Central memory CD4-positive, alpha-beta T cell (primary cell): ENCODE results near the gene DEDD.
A peak's percentile ranks its signal among the peaks of the same experiment; 100 is the strongest.

Source experiments
- DNase-seq: peaks from one replicate; pipeline ENCODE4 v3.0.0; 2022
- total RNA-seq, 3 experiments: gene quantifications; one replicate each; lab custom pipeline; 2026; lab: John Stamatoyannopoulos, UW

Gene DEDD, protein sequence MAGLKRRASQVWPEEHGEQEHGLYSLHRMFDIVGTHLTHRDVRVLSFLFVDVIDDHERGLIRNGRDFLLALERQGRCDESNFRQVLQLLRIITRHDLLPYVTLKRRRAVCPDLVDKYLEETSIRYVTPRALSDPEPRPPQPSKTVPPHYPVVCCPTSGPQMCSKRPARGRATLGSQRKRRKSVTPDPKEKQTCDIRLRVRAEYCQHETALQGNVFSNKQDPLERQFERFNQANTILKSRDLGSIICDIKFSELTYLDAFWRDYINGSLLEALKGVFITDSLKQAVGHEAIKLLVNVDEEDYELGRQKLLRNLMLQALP
- total RNA-seq = 28.0 to 49.9 (median 41.0) reads per million in 3 experiments

DNA sequence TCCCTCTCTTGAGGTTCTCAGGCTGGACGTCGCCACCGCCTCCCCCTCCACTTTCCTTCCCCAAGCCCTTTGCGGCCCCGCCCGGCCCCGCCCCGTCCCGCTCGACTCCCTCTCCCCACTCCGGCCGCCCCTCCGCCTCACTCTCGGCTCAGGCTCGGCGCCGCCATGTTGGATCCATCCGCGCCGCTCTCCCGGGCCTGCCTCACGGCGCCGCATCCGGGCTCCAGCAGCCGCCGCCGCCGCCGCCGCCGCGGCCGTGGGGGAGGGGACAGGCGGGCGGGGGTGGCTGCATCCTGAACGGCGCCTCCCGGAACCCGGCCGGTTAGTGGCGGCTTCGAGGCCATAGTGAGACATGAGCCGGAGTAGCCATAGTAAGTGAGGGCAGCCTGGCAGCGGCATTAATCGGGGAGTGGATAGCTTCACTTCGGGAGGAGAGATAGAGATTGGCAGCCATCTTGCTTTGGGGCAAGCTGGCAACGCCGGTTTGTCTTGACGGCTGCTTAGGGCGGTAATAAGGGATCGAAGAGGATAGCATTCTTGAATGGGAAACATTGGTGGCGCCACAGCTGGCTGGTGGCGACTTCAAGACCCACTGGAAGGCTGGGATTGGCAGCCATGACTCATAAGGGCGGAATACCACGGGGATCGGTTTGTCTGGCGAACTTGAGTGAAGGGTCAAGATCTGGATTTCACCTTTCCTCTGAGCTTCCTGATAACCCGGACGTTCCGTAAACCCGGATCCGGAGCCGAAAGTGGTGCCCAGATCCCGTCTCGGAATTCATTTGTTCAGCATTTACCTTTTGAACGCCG is at the start of gene DEDD:
TSS of gene DEDD (minus strand) at position 258 of the 810 bp plus-strand sequence. CDS start 8,205 bp downstream, outside the sequence.
- peak; percentile 94 for DNase-seq

DNA sequence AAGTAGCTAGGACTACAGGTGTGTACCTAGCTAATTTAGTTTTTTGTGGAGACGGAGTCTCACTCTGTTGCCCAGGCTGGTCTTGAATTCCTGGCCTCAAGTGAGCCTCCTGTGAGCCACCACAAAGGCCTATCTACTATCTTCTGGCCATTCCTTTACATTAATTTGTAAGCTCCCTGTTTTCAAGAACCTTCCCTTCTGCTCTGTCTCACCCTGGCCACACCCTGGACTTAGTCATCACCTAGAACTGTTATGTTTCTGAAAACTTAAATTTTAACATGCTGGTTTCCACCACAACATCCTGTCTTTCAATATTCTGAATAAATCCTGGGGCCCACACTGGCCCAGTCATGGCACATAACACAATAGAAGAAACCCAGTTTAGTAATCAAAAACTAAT is 49.7 kb upstream of the DEDD start:
- DNase-seq = peak; percentile 64

DNA sequence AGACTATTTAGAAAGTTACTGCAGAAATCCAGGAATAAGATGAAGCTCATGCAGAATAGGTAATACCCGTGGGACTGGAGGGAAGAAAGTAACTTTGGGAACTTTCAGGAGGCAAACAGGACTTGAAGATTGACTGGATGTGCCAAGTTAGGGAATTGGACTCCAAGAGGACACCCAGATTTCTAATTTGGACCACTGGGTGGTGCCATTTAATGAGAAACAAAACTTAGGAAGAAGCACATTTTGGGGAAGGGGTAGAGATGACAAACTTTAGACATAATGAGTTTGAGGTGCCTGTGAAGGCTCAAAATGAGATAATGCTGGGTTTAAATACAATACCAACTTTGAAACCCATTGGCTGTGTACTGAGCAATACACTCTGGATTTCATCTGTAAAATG is 48.2 kb upstream of the DEDD start:
- no peak for DNase-seq

DNA sequence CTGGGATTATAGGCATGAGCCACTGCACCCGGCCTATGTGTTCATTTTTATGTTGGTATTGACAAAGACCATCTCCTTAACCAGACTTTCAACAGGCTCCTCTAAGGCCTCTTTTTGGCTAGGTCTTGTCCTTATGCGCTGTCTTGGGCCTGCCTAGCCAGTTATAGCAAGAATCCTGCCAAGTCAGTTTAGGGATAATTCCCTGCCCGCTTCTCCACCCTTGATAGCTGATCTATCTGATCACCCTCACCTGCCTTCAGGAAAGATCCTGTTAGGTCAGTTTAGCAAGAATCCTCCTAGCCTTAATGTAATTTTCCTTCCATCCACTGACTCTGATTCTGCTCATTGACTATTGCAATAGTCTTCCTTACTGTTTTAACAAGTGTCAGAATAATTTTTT is 47.2 kb upstream of the DEDD start:
- DNase-seq = no peak

DNA sequence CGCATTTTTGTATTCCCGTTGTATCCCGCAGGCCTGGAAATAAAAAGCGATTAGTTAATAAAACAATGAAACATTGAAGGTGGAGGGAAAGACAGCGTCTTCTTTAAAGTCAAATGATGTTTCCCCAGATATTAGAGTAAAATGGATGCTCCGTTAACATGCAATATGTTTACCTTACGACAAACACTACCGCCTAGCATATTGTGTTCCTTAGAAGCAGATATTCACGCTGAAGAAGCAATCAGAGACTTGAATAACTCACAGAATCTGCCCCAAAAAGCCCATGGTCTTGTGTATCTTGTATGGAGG is 45.4 kb upstream of the DEDD start:
- DNase-seq = no peak

DNA sequence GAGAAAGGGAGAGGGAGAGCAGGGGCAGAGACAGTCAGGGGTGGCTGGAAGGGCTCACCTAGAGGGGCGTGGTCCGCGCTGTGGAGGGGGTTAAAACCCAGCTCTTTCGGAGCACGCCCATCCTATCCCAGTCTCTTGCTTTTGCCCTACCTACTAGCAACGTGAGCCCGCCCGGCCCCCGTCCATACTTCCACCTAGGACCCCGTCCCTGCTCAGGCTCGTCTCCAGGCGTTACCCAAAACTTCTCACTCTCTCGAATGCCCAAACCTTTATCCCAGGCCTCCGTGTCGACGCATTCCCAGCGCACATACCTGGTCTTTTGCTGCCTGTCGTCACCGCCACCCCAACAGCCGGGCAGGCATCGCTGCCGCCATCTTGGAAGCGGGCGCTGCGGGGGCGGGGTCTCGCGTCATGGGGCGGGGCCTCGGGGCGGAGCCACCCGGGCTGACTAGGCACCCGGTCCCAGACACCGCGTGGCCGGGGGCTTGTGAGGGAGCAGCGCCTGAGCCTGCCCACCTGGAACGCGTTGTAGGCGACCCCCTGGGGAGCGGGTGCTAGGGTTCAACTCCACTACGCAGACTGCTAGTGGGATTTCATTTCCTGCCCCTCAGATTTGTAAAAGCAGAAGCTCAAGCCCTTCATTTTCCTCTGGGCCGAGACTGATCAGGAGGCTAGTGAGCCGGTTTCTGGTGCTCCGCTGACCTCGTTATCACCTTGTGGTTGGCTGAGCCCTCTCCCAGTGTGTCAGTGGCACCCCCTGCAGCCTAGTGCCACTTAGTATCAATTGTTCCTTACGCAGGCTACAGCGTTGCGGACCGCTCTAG is 44.9 kb upstream of the DEDD start, which contains the start of gene B4GALT3:
TSS of gene B4GALT3 (minus strand) at position 396 of the 824 bp plus-strand sequence. CDS start 1,447 bp downstream, outside the sequence.
- peak; percentile 88 for DNase-seq

DNA sequence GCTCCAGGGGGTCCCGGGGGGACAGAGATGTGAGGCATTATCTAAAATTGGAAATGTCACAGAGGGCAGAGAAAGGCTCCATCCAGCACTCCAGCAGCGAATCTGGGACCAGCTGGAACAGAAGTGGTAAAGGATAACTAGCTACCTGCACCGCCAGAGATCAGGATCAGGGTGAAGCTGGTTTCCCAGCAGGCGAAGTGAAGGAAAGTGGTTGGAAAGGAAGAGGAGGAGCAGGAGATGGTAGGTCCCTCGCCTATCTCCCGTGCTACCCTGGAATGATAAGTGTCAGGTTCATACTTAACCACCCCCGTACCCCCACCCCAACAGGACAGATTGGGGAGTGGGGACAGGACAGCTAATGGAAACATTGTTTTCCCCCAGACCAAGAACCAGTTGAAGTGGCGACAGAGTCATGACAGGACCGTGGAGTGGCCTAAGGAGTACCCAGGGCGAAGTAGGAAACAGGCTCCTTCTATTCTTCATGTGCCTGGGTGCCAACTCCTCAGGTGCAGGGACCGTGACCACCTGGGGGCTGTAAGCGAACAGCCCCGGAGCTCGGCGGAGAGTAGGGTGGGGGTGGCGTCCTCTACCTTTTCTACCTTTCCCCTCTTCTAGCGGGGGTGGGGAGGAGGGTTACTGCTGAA is 44.1 kb upstream of the DEDD start:
- DNase-seq = no peak

DNA sequence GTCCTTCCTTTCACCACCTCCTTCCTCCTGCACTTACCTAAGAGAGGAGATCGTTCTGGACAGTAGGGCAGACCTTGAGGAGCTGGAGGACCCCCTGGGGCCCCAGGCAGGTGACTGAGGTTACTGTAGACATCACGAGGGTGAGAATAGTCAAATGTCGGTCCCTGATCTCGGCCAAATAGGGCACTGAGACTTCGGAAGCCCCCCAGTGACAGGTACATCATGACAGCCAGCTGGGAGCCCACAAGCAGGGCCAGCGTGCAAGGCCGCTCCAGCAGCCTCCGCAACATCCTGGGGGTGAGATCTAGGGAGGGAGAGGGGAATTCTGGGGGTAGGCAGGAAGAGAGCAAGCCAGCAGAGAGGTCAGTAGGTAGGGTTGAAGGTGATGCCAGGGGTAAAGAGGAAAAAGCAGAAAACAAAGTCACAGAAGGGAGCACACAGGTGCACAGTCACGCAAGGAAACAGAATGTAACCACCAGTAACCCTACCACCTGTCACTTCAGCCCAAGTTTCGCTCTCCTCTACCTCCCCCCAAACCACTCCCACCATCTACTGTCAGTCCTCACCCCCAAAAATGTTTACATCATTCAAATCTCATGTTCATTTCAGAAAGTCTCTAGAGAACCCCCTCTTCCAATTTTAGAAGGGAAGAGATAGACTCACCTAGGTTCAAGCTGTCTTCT is 43.4 kb upstream of the DEDD start:
- DNase-seq = no peak

DNA sequence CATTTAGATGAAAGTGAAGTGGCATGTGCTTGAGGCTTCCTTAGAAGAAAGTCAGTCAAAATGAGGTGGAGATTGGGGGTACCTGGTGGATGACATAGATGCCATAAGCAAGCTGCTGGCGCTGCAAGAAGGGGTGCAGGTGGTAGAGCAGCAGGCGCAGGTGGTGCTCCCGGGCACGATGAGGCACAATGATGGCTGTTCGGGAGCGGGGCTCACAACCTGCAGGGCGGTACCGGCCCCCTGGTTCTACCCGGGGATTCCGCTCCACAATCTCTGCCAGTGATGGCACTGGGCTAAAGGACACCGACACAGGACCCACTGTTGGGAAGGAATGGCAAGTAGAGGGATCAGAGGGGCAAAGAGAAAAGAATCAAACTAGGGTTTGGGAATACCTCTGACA is 42.4 kb upstream of the DEDD start:
- DNase-seq = no peak

DNA sequence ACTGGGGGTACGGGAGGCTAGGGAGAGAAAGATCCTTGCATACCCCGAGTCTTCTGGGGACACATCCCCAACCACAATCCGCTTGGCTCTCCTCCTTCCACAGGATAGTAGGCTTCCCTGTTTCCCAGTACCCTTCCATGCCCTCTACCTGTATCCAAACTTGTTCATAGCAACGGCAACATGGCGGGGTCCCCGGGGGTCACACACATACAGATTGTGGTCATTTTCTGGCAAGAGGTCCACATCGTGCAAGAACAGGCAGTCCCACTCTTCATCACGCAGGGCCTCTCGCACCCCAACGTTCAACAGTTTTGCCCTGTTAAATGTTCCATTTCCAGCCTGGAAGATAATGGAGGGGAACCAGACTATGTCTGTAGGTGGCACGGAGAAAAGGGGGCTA is 41.2 kb upstream of the DEDD start:
- DNase-seq = no peak

DNA sequence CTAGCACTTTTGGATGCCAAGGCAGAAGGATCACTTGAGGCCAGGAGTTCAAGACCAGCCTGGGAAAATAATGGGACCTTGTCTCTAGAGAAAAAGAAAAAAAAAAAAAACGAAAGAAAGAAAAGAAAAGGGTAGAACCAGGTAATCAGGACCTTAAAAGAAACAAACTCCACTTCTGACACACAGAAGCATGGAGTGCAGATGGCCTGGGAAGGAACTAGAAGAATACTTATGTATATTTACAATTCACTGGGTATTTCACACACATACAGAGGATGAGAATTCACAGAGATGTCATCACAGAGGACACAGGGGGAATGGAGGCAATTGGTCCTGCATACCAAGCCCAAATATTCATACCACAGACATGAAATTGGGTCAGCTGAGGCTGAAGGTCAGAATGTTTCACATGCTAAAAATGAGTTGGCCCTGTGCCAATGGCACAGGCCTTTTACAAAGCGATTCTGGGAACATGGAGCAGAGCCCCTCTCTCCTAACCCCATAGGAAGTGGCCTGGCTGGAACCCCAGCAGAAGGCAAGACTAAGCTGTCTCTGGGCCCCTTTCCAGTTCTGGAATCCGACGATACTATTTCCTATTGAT is 40.4 kb upstream of the DEDD start:
- no peak for DNase-seq

DNA sequence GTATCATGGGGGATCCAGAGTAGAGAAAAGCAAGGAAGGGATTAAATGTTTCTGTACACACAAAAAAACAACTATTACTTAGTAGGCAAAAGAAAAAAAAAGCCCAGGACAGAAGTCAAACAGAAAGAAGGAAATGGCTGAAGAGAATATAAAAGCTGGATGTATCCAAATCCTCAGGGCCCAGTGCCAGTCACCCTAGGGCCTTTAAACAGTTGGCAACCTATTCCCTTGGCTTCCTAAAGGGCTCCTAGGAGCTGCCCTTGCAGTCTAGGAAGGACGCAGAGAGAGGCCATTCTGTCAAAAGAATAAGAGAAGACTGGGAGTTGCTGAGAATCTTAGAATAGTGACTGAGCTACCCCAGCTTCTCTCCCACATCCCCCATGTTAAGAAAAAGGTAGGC is 39.9 kb upstream of the DEDD start:
- no peak for DNase-seq

DNA sequence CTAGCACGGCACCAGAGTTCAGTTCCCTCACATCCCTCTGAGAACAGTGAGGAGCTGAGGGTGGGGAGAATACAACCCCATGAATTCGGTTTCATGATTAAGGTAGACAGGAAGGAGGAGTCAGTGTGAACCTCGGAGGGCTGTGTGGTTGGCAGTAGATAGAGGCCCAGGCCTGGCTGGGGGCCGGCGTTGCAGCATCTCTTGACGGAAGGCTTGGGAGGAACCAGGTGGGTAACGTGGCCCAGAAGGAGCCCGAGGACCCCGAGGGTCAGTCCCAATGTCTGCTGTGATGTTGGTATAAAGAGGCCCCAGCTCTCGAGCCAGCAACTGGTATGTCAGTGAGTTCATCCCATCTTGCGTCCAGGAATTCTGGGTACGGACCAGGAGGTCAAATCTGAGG is 39.2 kb upstream of the DEDD start:
- DNase-seq = no peak

DNA sequence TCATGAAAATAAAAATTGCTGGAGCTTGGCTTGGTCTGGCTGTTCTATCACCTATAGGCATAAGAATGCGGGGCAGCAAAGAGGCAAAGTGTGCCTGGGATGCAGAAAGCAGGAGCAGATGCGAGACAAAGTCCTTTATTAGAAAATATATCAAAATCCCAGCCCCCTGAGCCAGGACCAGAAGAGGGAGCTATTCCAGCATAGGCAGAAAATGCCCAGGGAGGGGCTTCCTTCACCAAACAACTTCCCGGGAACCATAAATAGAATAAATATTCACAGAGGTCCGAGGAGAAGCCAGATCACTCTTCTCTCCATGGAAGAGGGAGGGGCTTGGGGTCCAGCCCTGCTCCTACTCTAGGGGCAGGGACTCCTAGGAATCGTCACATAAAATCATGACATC is 38.7 kb upstream of the DEDD start:
- DNase-seq = no peak

DNA sequence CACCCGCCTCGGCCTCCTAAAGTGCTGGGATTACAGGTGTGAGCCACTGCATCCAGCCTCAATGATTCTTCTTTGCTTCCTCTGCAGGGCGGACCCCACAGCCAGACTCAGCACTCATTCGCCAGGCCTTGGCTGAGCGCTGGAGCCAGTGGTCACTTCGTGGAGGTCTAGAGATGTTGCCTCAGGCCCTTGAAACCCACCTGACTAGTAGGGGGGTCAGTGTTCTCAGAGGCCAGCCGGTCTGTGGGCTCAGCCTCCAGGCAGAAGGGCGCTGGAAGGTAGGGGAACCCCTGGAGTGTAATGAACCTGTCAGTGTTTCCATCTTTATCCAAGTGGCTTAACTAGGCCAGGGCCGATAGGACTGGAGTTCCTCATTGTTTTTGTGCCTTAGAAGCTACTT is 36.4 kb upstream of the DEDD start:
- no peak for DNase-seq

DNA sequence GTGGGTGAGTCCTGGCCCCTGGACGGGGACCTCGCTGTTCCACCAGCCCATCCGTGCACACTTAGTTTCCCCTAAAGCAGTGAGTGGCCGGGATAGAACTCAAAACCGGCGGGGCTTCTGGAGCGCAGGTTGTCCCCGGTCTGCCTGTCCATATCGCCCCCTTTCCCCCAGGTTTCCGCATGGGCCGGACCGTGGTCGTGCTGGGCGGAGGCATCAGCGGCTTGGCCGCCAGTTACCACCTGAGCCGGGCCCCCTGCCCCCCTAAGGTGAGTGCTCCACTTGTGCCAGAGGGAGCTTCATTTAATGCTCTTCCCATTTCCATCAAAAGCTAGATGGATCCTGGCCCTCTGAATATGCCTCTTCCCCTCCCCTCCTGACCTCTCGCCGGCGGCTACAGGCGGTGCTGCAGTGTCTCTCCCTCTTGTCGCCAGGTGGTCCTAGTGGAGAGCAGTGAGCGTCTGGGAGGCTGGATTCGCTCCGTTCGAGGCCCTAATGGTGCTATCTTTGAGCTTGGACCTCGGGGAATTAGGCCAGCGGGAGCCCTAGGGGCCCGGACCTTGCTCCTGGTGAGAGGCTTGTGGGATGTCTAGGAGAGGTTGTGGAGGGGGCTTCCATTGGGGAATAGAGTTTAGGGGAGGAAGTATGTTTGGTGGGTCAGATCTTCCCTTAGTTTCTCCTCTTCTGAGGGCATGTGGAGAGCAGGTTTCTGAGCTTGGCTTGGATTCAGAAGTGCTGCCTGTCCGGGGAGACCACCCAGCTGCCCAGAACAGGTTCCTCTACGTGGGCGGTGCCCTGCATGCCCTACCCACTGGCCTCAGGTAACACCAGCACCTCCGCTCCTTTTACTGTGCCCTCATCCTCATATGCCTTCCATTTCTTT is 34.4 kb upstream of the DEDD start:
- no peak for DNase-seq

DNA sequence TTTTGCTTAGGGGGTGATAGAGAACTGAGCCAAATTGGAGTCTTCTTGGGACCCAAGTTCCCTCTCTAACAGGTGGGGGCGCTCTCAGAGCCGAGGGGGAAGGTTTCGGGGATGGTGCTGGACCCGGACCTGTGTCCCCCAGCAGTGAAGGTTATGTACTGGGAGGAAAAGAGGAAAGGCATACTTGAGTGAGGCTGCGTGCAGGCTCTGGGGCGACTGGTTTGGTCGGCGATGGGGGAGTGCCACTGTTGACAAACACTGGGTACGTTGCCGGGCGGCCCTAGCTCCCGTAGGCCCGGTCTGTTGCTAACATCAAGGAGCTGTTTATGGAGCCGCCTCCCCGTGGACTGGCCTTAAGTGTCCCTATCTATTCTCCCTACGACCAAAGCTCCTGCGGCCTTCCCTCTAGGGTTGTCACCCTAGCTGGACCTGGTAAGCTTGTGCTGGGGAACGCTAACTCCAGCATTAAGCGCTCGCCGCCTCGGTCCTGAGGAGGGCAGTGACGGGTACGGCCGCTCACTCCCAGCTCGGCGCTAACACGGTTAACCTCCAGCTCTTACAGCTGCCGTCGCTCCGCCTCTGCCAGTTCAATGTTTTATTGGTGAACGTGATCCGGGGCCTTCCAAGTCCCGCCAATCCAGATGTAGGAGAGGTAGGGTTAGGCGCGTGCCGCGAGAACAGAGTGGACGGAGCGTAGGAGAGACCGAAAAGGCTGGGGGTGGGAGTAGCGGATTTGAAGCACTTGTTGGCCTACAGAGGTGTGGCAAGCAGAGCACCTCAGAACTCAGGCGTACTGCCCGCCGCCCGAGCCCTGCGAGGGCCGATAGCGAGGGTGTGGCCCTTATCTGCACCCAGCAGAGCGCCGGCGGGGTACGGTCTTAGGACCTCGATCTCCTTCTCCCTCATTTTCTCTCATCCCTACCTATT is 33.5 kb upstream of the DEDD start, which contains the start of gene PPOX:
TSS of gene PPOX (plus strand) at position 685 of the 927 bp plus-strand sequence. CDS start 422 bp downstream, outside the sequence.
- peak; percentile 96 for DNase-seq

DNA sequence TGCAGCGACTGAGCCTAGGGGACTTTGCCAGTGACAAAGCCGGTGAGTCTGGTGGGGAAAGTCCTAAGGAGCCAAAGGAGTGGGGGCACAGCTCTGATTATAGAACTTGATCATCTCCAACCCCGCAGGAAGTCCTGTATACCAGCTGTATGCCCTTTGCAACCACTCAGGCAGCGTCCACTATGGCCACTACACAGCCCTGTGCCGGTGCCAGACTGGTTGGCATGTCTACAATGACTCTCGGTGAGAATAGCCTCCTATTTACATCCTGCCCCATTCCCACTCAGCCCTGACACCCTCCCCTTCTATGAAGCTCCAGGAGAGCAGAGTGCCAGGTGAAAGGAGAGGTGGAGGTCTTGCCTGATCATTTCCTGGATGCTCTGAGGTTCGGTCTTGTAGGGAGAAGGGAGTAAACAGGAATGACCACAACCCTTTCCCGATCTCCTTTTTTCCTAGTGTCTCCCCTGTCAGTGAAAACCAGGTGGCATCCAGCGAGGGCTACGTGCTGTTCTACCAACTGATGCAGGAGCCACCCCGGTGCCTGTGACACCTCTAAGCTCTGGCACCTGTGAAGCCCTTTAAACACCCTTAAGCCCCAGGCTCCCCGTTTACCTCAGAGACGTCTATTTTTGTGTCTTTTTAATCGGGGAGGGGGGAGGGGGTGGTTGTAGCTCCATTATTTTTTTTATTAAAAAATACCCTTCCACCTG is 32.6 kb upstream of the DEDD start:
- no peak for DNase-seq

DNA sequence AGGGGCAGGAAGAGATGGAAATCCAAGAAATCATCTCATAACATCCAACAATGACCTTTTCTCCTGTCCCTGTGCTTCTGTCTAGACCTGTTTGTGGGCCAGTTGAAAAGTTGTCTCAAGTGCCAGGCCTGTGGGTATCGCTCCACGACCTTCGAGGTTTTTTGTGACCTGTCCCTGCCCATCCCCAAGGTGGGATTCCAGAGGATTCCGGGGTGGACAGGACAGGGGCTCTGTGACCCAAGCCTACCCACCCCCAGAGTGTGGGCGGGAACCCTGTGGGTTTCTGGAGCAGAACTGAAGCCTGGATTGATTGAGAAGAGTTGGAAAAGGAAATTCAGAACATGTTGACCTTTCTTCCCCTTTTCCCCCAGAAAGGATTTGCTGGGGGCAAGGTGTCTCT is 31.3 kb upstream of the DEDD start:
- no peak for DNase-seq
